Fibroblast of lung (primary cell): ENCODE data around the gene SMNDC1.

Experiments
- CTCF ChIP-seq, 2 donors: IDR thresholded peaks in 1 of 2; conservative IDR thresholded peaks in 1 of 2; 1 replicate in 1 of 2; 2 replicates in 1 of 2; pipeline ENCODE4 v1.5.1; 2011 to 2012; ENCODE audit warnings: low read length in 2 of 2, control low read depth in 1 of 2, inconsistent platforms in 1 of 2, low read depth in 1 of 2, mild to moderate bottlenecking in 1 of 2
- EZH2 ChIP-seq: IDR thresholded peaks from 2 replicates; pipeline ENCODE4 v1.5.1; 2012; ENCODE audit warnings: low read length, control low read depth, mild to moderate bottlenecking; ENCODE audit errors: missing control alignments

DNA sequence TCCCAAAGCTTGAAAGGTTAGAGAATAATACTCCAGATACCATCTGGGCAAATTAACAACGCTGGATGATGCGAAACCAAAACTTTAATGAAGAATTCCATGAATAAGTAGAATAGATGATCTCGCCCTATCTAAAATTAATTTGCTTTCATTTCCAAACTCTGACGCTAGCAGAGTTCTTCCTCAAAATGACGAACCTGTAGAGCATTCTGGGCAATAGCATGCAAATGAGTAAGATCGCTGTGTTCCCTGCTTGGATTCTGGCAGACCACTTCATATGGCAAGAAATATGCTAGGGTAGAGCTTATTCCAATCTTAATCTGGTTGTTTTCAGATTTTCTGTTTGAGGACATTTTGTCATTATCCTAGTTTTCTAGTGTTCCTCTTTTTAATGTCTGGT is 36.1 kb upstream of the SMNDC1 start:
- TF ChIP-seq CTCF (conservative IDR thresholded peaks at IDR 0.05 in 1 of 2, IDR thresholded peaks at IDR 0.05 in 1 of 2; ENCODE audit: low read depth in 1 of 2, low read length in 2 of 2) (no peak), EZH2 (no peak)
